ENCODE measurements around the gene TAMALIN.

The TAMALIN gene

GRCh38 chr12:52056801-52057637 lies 50.3 kb downstream of the TAMALIN start:
- no peak for FAIRE-seq

GRCh38 chr12:52057638-52058576 lies 51.2 kb downstream of the TAMALIN start:
- no peak for FAIRE-seq

- no peak for FAIRE-seq
Observed at GRCh38 chr12:52058631-52059361, 52.0 kb downstream of the TAMALIN start.

GRCh38 chr12:52059582-52060497 lies 53.1 kb downstream of the TAMALIN start:
- FAIRE-seq: no peak

- FAIRE-seq: no peak
Observed at GRCh38 chr12:52060498-52061177, 53.9 kb downstream of the TAMALIN start.

GRCh38 chr12:52061470-52062166 lies 54.9 kb downstream of the TAMALIN start:
- FAIRE-seq: no peak

- no peak for FAIRE-seq
Observed at GRCh38 chr12:52062167-52063081, 55.7 kb downstream of the TAMALIN start.

GRCh38 chr12:52063082-52063924 lies 56.6 kb downstream of the TAMALIN start:
- FAIRE-seq: no peak

- no peak for FAIRE-seq
Observed at GRCh38 chr12:52063981-52064649, 57.4 kb downstream of the TAMALIN start.
